ENCODE results near the gene CFAP54. TPM values are rescaled to one million over a fixed set of nuclear protein-coding genes. Genes with fewer than 3 reads are reported as not detected.

Gene CFAP54
- total and polyA plus RNA-seq, 2 donors from 2014 or later, result 0.13 to 6.6 TPM

DNA sequence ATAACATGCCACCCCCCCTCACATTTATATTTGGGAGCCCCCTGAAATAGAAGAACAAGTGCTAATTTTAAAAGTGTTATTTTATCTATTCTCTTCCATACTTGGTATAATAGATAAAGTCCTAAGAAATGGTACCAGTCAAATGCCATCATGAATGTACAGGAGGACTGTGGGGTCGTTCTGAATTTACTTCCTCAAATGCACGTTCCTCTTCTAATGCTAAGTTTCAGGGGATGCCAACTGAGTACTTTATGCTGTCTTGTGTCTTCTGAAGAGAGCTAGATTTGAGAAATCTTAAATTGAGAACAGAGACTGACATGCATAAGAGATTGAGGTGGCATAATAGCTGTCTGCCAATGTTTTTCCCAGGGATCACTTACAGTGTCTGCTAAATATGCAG is 59.0 kb downstream of the CFAP54 start:
- no peaks in the 10 kb centered on the region for H3K27me3 ChIP-seq (ENCODE audit: control insufficient read depth, insufficient read depth, low read length)
- FAIRE-seq, result no peak
- DNase-seq, result no peak
- TF ChIP-seq, protein P1, sequence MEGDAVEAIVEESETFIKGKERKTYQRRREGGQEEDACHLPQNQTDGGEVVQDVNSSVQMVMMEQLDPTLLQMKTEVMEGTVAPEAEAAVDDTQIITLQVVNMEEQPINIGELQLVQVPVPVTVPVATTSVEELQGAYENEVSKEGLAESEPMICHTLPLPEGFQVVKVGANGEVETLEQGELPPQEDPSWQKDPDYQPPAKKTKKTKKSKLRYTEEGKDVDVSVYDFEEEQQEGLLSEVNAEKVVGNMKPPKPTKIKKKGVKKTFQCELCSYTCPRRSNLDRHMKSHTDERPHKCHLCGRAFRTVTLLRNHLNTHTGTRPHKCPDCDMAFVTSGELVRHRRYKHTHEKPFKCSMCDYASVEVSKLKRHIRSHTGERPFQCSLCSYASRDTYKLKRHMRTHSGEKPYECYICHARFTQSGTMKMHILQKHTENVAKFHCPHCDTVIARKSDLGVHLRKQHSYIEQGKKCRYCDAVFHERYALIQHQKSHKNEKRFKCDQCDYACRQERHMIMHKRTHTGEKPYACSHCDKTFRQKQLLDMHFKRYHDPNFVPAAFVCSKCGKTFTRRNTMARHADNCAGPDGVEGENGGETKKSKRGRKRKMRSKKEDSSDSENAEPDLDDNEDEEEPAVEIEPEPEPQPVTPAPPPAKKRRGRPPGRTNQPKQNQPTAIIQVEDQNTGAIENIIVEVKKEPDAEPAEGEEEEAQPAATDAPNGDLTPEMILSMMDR (IDR thresholded peaks at IDR 0.05; ENCODE audit: borderline replicate concordance, extremely low read depth, insufficient read depth), result no peak
- H3K9me3 ChIP-seq (ENCODE audit: control insufficient read depth in 2 of 3, insufficient read depth in 1 of 3, low read length in 3 of 3), result no peaks in the 10 kb centered on the region
- no peak overlapping the region for H3K4me3 ChIP-seq (ENCODE audit: low read length in 3 of 3)
- no peak overlapping the region for H3K9ac ChIP-seq (ENCODE audit: low read length in 3 of 3)
- H3K36me3 ChIP-seq (ENCODE audit: control insufficient read depth in 2 of 3, insufficient read depth in 3 of 3, low read length in 3 of 3), result no peaks in the 10 kb centered on the region
- H3K27ac ChIP-seq (ENCODE audit: low read depth in 2 of 2, low read length in 2 of 2), result no peak overlapping the region
- no peaks in the 10 kb centered on the region for H3K4me1 ChIP-seq (ENCODE audit: control insufficient read depth in 2 of 3, insufficient read depth in 2 of 3, low read depth in 1 of 3, low read length in 3 of 3)
- intact Hi-C loops (cut with DNase I), result no loop called here

DNA sequence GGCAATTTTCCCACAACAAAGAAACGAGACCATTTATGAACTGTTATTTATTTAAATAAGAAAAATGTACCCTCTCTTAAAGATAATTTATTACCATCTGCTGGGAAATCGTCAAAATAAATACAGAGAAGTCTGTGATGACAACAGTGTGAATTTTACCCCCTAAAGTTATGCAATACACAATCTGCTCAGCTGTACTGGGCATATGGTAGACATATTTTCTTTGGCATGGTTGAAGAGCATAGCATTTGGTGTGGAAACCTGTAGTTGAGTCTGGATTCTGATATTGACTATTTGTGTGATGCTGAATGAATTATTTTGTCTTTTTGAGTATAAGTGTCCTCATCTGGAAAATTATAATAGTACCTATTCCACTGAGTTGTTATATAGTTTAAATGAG is 60.0 kb downstream of the CFAP54 start:
- no peaks in the 10 kb centered on the region for H3K9me3 ChIP-seq (ENCODE audit: control insufficient read depth in 2 of 3, insufficient read depth in 1 of 3, low read length in 3 of 3)
- no peaks in the 10 kb centered on the region for H3K27me3 ChIP-seq (ENCODE audit: control insufficient read depth, insufficient read depth, low read length)
- no peak overlapping the region for H3K9ac ChIP-seq (ENCODE audit: low read length in 3 of 3)
- no peaks in the 10 kb centered on the region for H3K36me3 ChIP-seq (ENCODE audit: control insufficient read depth in 2 of 3, insufficient read depth in 3 of 3, low read length in 3 of 3)
- TF ChIP-seq, protein P1 (IDR thresholded peaks at IDR 0.05; ENCODE audit: borderline replicate concordance, extremely low read depth, insufficient read depth), result no peak
- no peak for FAIRE-seq
- no peak overlapping the region for H3K27ac ChIP-seq (ENCODE audit: low read depth in 2 of 2, low read length in 2 of 2)
- no peaks in the 10 kb centered on the region for H3K4me1 ChIP-seq (ENCODE audit: control insufficient read depth in 2 of 3, insufficient read depth in 2 of 3, low read depth in 1 of 3, low read length in 3 of 3)
- no peak for DNase-seq
- intact Hi-C loops (cut with DNase I), result no loop called here
- H3K4me3 ChIP-seq (ENCODE audit: low read length in 3 of 3), result no peak overlapping the region

DNA sequence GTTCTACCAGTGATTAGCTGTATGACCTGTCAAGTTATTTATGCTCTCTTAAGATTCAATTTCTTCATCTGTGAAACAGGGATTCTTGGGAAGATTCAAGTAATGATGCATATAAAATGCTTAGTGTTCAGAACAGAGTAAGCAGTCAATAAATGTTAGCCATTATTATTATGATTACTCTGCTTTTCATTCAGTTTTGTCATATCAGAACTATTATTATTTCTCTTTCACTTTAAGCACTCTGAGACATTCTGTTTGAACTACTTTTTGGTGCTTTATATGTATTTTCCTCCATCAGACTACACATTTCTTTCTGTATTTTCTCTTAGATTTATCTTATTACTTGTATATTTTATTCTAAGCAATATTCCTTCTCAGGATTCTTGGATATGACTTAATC is 81.2 kb downstream of the CFAP54 start:
- DNase-seq, result no peak
- no peak for FAIRE-seq
- TF ChIP-seq, protein P1 (IDR thresholded peaks at IDR 0.05; ENCODE audit: borderline replicate concordance, extremely low read depth, insufficient read depth), result no peak
- H3K9ac ChIP-seq (ENCODE audit: low read length in 3 of 3), result no peak overlapping the region
- H3K4me3 ChIP-seq (ENCODE audit: low read length in 3 of 3), result no peak overlapping the region
- H3K27ac ChIP-seq (ENCODE audit: low read depth in 2 of 2, low read length in 2 of 2), result no peak overlapping the region
- no peaks in the 10 kb centered on the region for H3K36me3 ChIP-seq (ENCODE audit: control insufficient read depth in 2 of 3, insufficient read depth in 3 of 3, low read length in 3 of 3)
- H3K27me3 ChIP-seq (ENCODE audit: control insufficient read depth, insufficient read depth, low read length), result no peaks in the 10 kb centered on the region
- H3K4me1 ChIP-seq (ENCODE audit: control insufficient read depth in 2 of 3, insufficient read depth in 2 of 3, low read depth in 1 of 3, low read length in 3 of 3), result no peaks in the 10 kb centered on the region
- intact Hi-C loops (cut with DNase I), result no loop called here
- H3K9me3 ChIP-seq (ENCODE audit: control insufficient read depth in 2 of 3, insufficient read depth in 1 of 3, low read length in 3 of 3), result no peaks in the 10 kb centered on the region

All from kidney (tissue), 14 donors.